ENCODE results near the gene BEX4. TPM values are rescaled to one million over a fixed set of nuclear protein-coding genes. Genes with fewer than 3 reads are reported as not detected.

Gene BEX4
- total and polyA plus RNA-seq, 2 of the 8 experiments (the other 6 are each of a cell fraction or from before 2014, with no cell fraction given), result 27.2 to 45.1 TPM

DNA sequence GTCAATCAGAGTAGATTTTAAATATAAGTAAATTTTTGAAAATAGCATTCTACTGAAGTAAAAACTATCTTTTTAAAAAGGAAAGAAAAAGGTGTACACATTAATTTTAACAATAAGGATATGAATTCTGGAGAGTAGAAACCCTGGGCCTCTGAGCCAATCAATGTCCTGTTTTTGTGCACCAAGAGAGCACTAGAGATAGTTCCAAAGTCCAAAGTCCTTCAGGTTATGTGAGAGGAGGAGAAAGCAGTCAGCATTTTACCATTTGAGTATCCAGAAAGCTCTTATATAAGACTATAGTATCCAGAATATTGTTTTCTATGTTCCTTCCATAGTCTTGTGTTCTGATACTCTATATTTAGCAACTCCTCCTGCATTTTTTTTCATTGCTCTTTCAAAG is 43.4 kb downstream of the BEX4 start:
- no peak for DNase-seq (ENCODE audit: low read depth in 1 of 2, low spot score in 2 of 2)
- H3K4me2 ChIP-seq (ENCODE audit: insufficient read depth in 1 of 2, low read depth in 2 of 2, low read length in 2 of 2), result no peak overlapping the region
- H2BK15ac ChIP-seq (ENCODE audit: low read length), result no peak overlapping the region
- no peaks in the 10 kb centered on the region for H3K27me3 ChIP-seq (replicated peaks in 1 of 4; ENCODE audit: control insufficient read depth in 3 of 4, extremely low read depth in 1 of 4, insufficient read depth in 3 of 4, low read length in 3 of 4)
- CTCF ChIA-PET (ENCODE audit: partially characterized antibody), result interaction anchor here (1.2 kb wide), 1 partner anchor 47 kb away, joined by 3 read pairs; no protein-coding TSS in a partner anchor
- H2BK5ac ChIP-seq (ENCODE audit: low read depth, low read length), result no peak overlapping the region
- no peak overlapping the region for H4K91ac ChIP-seq (replicated peaks; ENCODE audit: insufficient read length, low read length)
- no peak overlapping the region for H3K18ac ChIP-seq (ENCODE audit: extremely low read depth, low read length)
- no peaks in the 10 kb centered on the region; a peak in 2 of 7 replicates for H3K4me1 ChIP-seq (replicated peaks in 1 of 4; ENCODE audit: control insufficient read depth in 3 of 4, insufficient read depth in 4 of 4, low read length in 3 of 4)
- H2BK120ac ChIP-seq (replicated peaks; ENCODE audit: low read depth, low read length), result no peak overlapping the region
- no peaks in the 10 kb centered on the region for H3K9me3 ChIP-seq (ENCODE audit: insufficient read depth in 2 of 2, low read depth in 1 of 2, low read length in 1 of 2)
- POLR2A ChIA-PET (ENCODE audit: partially characterized antibody), result no interaction called here
- no peak overlapping the region for H2AFZ ChIP-seq (ENCODE audit: low read length)
- no peak overlapping the region for H3K14ac ChIP-seq (ENCODE audit: insufficient read length)
- H3K4me3 ChIP-seq (ENCODE audit: extremely low read depth in 1 of 4, insufficient read depth in 2 of 4, low read depth in 3 of 4, low read length in 4 of 4), result no peak overlapping the region
- no peak overlapping the region for H3K27ac ChIP-seq (ENCODE audit: low read depth, low read length)
- no peak for TF ChIP-seq TCF12 (IDR thresholded peaks at IDR 0.05; ENCODE audit: low read depth, low read length)
- TF ChIP-seq TBP (IDR thresholded peaks at IDR 0.05; ENCODE audit: low read depth, low read length), result no peak
- TF ChIP-seq BACH1 (IDR thresholded peaks at IDR 0.05; ENCODE audit: low read length), result no peak
- TF ChIP-seq SIX5 (IDR thresholded peaks at IDR 0.05; ENCODE audit: low read depth, low read length), result no peak
- no peak for TF ChIP-seq ZNF274 (IDR thresholded peaks at IDR 0.05; ENCODE audit: borderline replicate concordance, extremely low read depth, low read length)
- no peak for TF ChIP-seq YY1 (IDR thresholded peaks at IDR 0.05; ENCODE audit: low read depth, low read length)
- TF ChIP-seq SP1 (IDR thresholded peaks at IDR 0.05; ENCODE audit: low read depth, low read length), result no peak
- no peak for TF ChIP-seq SRF (IDR thresholded peaks at IDR 0.05; ENCODE audit: low read depth, low read length)
- H4K8ac ChIP-seq (ENCODE audit: extremely low read depth, insufficient read depth, low read length), result no peak overlapping the region
- no peak overlapping the region for H2BK12ac ChIP-seq (ENCODE audit: low read depth, low read length)
- H3K56ac ChIP-seq (replicated peaks; ENCODE audit: insufficient read length, low read depth, low read length), result no peak overlapping the region
- no peak overlapping the region for H2BK20ac ChIP-seq (ENCODE audit: low read length)
- no peak overlapping the region for H3K9ac ChIP-seq (replicated peaks in 1 of 4; ENCODE audit: extremely low read depth in 1 of 4, low read depth in 3 of 4, low read length in 3 of 4)
- H3K79me1 ChIP-seq (ENCODE audit: low read depth, low read length), result no peaks in the 10 kb centered on the region
- peaks cover 0 to 5% of the 10 kb centered on the region in 2 experiments; a peak in 2 of 4 replicates for H3K79me2 ChIP-seq (ENCODE audit: control insufficient read depth in 1 of 2, insufficient read depth in 2 of 2, low read length in 2 of 2)
- H3K23ac ChIP-seq (ENCODE audit: insufficient read length), result no peak overlapping the region
- H4K20me1 ChIP-seq (replicated peaks in 1 of 2; ENCODE audit: control insufficient read depth in 1 of 2, insufficient read depth in 2 of 2, low read length in 2 of 2), result no peaks in the 10 kb centered on the region
- peaks cover 0 to 4% (median 0%) of the 10 kb centered on the region in 4 experiments; a peak in 1 of 8 replicates for H3K36me3 ChIP-seq (ENCODE audit: control insufficient read depth in 2 of 4, insufficient read depth in 4 of 4, low read length in 3 of 4)
- H3K23me2 ChIP-seq (ENCODE audit: low read depth, low read length), result 0 out of 2 replicates have a peak, but pooled peaks cover 2% of the 10 kb centered on the region
- H4K5ac ChIP-seq (ENCODE audit: insufficient read length, low read depth, low read length), result no peak overlapping the region
- FAIRE-seq, result no peak
- no peak overlapping the region for H2AK5ac ChIP-seq (ENCODE audit: low read depth, low read length)
- H3K4ac ChIP-seq (replicated peaks; ENCODE audit: insufficient read length, low read depth, low read length), result no peak overlapping the region

Data from H1 (cell line).